ENCODE measurements around the gene BTNL3.

Gene BTNL3

GRCh38 chr5:181050016-181050415, 61.4 kb downstream of the BTNL3 start:
- no peak for DNase-seq

- no peak for DNase-seq
Observed at GRCh38 chr5:181051841-181052671, 63.4 kb downstream of the BTNL3 start.

GRCh38 chr5:181052672-181053487, 64.2 kb downstream of the BTNL3 start:
- no peak for DNase-seq

- DNase-seq: no peak
Observed at GRCh38 chr5:181053488-181054121, 65.0 kb downstream of the BTNL3 start.

GRCh38 chr5:181054138-181054537, 65.5 kb downstream of the BTNL3 start:
- DNase-seq: no peak

GRCh38 chr5:181054871-181055459, 66.3 kb downstream of the BTNL3 start:
- DNase-seq: no peak

Measured in kidney glomerular epithelial cell (primary cell).